CD4-positive, alpha-beta T cell (primary cell): ENCODE data around the gene FGG. TPM values are rescaled to one million over a fixed set of nuclear protein-coding genes. Genes with fewer than 3 reads are reported as not detected.

ENCODE experiments used
- ATAC-seq: fragments of 200-7000 bp; cut with Tn5 transposase; one replicate; pipeline ENCODE4 v1.10.0; 2022; ENCODE audit warnings: mild to moderate bottlenecking; ENCODE audit not compliant: poor library complexity
- CTCF ChIA-PET: fragments of 350-600 bp; sonication (Branson Sonifier 250); formaldehyde crosslinking; loops from one replicate; lab custom pipeline; 2021; ENCODE audit warnings: antibody characterized with exemption, inconsistent platforms; lab: Charles Lee
- POLR2A ChIA-PET: fragments of 350-600 bp; sonication (Branson Sonifier 250); formaldehyde crosslinking; loops from one replicate; lab custom pipeline; 2021; ENCODE audit warnings: antibody characterized with exemption, inconsistent platforms; lab: Charles Lee
- DNase-seq, 14 experiments: peaks; one replicate each; pipeline ENCODE4 v3.0.0-alpha.2; 2013 to 2020; ENCODE audit warnings: mixed read lengths in 2 of 14
- H3K27ac ChIP-seq, 2 donors: one replicate each; pipeline versions ENCODE4 v1.5.1 to v1.7.0; 2013; ENCODE audit warnings: low read length in 2 of 2, low read depth in 1 of 2, mild to moderate bottlenecking in 1 of 2
- H3K27me3 ChIP-seq, 2 experiments: 1 replicate in 1 of 2; 2 replicates in 1 of 2; pipeline versions ENCODE4 v1.6.1 to v1.7.0; 2013; ENCODE audit warnings: low read length in 2 of 2, control low read depth in 1 of 2, mild to moderate bottlenecking in 1 of 2, moderate library complexity in 1 of 2; ENCODE audit not compliant: insufficient read depth in 2 of 2, control insufficient read depth in 1 of 2
- H3K36me3 ChIP-seq: one replicate; pipeline ENCODE4 v1.6.1; 2013; ENCODE audit warnings: low read length, control low read depth; ENCODE audit not compliant: insufficient read depth
- H3K4me1 ChIP-seq: one replicate; pipeline ENCODE4 v1.6.1; 2013; ENCODE audit warnings: low read length, control low read depth; ENCODE audit not compliant: insufficient read depth
- H3K4me3 ChIP-seq: one replicate; pipeline ENCODE4 v1.5.1; 2013; ENCODE audit warnings: mild to moderate bottlenecking, low read length, moderate library complexity
- H3K9me3 ChIP-seq, 2 experiments: 1 replicate in 1 of 2; 2 replicates in 1 of 2; pipeline versions ENCODE4 v1.6.1 to v1.7.0; 2013; ENCODE audit warnings: low read length in 2 of 2, mild to moderate bottlenecking in 2 of 2, control low read depth in 1 of 2, moderate library complexity in 1 of 2; ENCODE audit not compliant: control insufficient read depth in 1 of 2, insufficient read depth in 1 of 2
- H3K27ac Mint-ChIP-seq: one replicate; pipeline ENCODE4 v1.8.0; 2020; ENCODE audit warnings: mixed read lengths
- H3K27me3 Mint-ChIP-seq: one replicate; pipeline ENCODE4 v1.8.0; 2021; ENCODE audit warnings: mixed read lengths
- H3K36me3 Mint-ChIP-seq: one replicate; pipeline ENCODE4 v1.8.0; 2021; ENCODE audit warnings: low read depth, mixed read lengths
- H3K4me1 Mint-ChIP-seq: one replicate; pipeline ENCODE4 v1.8.0; 2021; ENCODE audit warnings: low read depth, mixed read lengths
- H3K4me3 Mint-ChIP-seq: one replicate; pipeline ENCODE4 v1.8.0; 2020; ENCODE audit warnings: mild to moderate bottlenecking, mixed read lengths
- H3K9me3 Mint-ChIP-seq: one replicate; pipeline ENCODE4 v1.8.0; 2020; ENCODE audit warnings: mixed read lengths
- intact Hi-C, 2 experiments: fragments of 100-400 bp; cut with DNase I in 1 of 2; cut with micrococcal nuclease in 1 of 2; formaldehyde crosslinking; loops; one replicate each; pipeline versions ENCODE4 v1.15.1 to v1.9.0; 2023 to 2025; cut with DNase I, micrococcal nuclease
- total RNA-seq, 174 experiments: library from RNA in 2 of 174; stranded (reverse) in 2 of 174; gene quantifications; one replicate each; pipeline ENCODE4 v1.2.3 and lab custom pipeline; 2021 to 2026
- TF ChIP-seq, protein P1 (sequence below): fragments of 200-600 bp; IDR thresholded peaks from one replicate; pipeline ENCODE4 v1.8.0; 2022; ENCODE audit warnings: antibody characterized with exemption, mild to moderate bottlenecking

The FGG gene
- total RNA-seq, 2 experiments from 2014 or later: not detected

DNA sequence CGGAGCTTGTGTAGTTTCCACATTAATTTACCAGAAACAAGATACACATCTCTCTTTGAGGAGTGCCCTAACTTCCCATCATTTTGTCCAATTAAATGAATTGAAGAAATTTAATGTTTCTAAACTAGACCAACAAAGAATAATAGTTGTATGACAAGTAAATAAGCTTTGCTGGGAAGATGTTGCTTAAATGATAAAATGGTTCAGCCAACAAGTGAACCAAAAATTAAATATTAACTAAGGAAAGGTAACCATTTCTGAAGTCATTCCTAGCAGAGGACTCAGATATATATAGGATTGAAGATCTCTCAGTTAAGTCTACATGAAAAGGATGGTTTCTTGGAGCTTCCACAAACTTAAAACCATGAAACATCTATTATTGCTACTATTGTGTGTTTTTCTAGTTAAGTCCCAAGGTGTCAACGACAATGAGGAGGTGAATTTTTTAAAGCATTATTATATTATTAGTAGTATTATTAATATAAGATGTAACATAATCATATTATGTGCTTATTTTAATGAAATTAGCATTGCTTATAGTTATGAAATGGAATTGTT is 49.7 kb downstream of the FGG start, which contains the start of gene FGB:
TSS of gene FGB (plus strand) at position 315 of the 558 bp plus-strand sequence. CDS start at position 323, 8 bp downstream.
- peaks cover 25% of the 10 kb centered on the region for H3K27me3 Mint-ChIP-seq
- TF ChIP-seq, protein P1, sequence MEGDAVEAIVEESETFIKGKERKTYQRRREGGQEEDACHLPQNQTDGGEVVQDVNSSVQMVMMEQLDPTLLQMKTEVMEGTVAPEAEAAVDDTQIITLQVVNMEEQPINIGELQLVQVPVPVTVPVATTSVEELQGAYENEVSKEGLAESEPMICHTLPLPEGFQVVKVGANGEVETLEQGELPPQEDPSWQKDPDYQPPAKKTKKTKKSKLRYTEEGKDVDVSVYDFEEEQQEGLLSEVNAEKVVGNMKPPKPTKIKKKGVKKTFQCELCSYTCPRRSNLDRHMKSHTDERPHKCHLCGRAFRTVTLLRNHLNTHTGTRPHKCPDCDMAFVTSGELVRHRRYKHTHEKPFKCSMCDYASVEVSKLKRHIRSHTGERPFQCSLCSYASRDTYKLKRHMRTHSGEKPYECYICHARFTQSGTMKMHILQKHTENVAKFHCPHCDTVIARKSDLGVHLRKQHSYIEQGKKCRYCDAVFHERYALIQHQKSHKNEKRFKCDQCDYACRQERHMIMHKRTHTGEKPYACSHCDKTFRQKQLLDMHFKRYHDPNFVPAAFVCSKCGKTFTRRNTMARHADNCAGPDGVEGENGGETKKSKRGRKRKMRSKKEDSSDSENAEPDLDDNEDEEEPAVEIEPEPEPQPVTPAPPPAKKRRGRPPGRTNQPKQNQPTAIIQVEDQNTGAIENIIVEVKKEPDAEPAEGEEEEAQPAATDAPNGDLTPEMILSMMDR: no peak
- H3K27ac Mint-ChIP-seq: no peak within 1 kb of the TSS
- intact Hi-C loops: no loop called here
- Histone ChIP-seq H3K9me3 (no peaks in the 10 kb centered on the region), H3K27me3 (no peaks in the 10 kb centered on the region), H3K27ac (no peak within 1 kb of the TSS), H3K4me3 (no peak within 1 kb of the TSS), H3K36me3 (no peaks in the 10 kb centered on the region), H3K4me1 (no peaks in the 10 kb centered on the region)
- CTCF ChIA-PET: interaction anchor here (0.8 kb wide), 1 partner anchor 11 kb away, joined by 4 read pairs; no protein-coding TSS in a partner anchor
- POLR2A ChIA-PET: interaction anchor here (1.1 kb wide), 1 partner anchor 13 kb away, joined by 4 read pairs; the partner anchor contains the start of gene PLRG1
- no peaks in the 10 kb centered on the region for H3K4me1 Mint-ChIP-seq
- DNase-seq: no peak
- H3K36me3 Mint-ChIP-seq: no peaks in the 10 kb centered on the region
- no peak for ATAC-seq
- no peaks in the 10 kb centered on the region for H3K9me3 Mint-ChIP-seq
- H3K4me3 Mint-ChIP-seq: no peak within 1 kb of the TSS

DNA sequence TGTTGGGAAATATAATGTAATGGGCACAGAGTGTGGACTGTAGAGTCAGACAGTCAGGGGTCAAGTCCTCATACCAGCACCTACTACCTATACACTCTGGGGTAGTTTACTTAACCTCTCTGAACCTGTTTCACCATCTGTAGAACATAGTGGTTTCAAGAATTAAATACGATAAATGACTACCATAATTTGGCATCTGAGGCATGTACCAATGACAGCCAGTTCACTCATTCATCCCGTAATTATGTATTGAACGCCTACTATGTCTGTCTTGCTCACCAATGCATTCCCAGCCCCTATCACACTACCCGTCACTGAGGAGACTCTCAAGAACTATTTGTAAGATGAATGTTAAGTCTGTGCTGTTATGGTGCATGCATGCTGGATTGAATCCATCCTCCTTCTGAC is 51.6 kb downstream of the FGG start:
- no peaks in the 10 kb centered on the region for H3K36me3 ChIP-seq
- H3K4me3 Mint-ChIP-seq: no peak overlapping the region
- H3K36me3 Mint-ChIP-seq: no peaks in the 10 kb centered on the region
- no peak overlapping the region for H3K27ac ChIP-seq
- intact Hi-C loops: no loop called here
- no peak overlapping the region for H3K27ac Mint-ChIP-seq
- POLR2A ChIA-PET: no interaction called here
- H3K4me1 ChIP-seq: no peaks in the 10 kb centered on the region
- H3K9me3 Mint-ChIP-seq: no peaks in the 10 kb centered on the region
- no peaks in the 10 kb centered on the region for H3K4me1 Mint-ChIP-seq
- TF ChIP-seq, protein P1: no peak
- H3K4me3 ChIP-seq: no peak overlapping the region
- H3K27me3 Mint-ChIP-seq: peaks cover 16% of the 10 kb centered on the region
- DNase-seq: no peak
- H3K27me3 ChIP-seq: no peaks in the 10 kb centered on the region
- no peak for ATAC-seq
- no peaks in the 10 kb centered on the region for H3K9me3 ChIP-seq
- CTCF ChIA-PET: no interaction called here

DNA sequence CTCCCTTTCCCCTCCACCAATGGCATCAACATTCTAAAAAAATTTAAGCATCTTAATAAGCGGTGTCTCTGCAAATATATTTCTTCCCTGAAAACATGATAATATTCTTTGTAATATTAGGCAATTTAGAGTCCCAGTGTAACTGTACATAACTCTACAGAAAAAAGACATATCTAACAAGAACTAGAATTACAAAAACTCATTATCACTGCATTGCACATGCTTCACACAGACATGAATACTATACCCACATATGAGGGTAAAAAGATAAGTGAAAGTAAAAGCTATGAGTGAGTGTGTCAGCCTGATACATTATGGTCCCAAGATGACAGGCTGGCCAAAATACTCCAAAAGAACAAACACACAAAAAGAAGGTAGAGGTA is 52.0 kb downstream of the FGG start:
- POLR2A ChIA-PET: no interaction called here
- TF ChIP-seq, protein P1: no peak

More for the DNA sequence above, 52.0 kb downstream of the FGG start:
- Histone ChIP-seq H3K4me3 (no peak overlapping the region), H3K27me3 (no peaks in the 10 kb centered on the region), H3K9me3 (no peaks in the 10 kb centered on the region), H3K4me1 (no peaks in the 10 kb centered on the region), H3K27ac (no peak overlapping the region), H3K36me3 (no peaks in the 10 kb centered on the region)
- intact Hi-C loops: no loop called here
- CTCF ChIA-PET: no interaction called here
- no peak for DNase-seq
- Mint-ChIP-seq H3K27ac (no peak overlapping the region), H3K36me3 (no peaks in the 10 kb centered on the region), H3K9me3 (no peaks in the 10 kb centered on the region), H3K4me3 (no peak overlapping the region), H3K4me1 (no peaks in the 10 kb centered on the region), H3K27me3 (peaks cover 16% of the 10 kb centered on the region)
- no peak for ATAC-seq
